Liver (tissue), 9 donors: ENCODE measurements around the gene NARS2. TPM values are rescaled to one million over a fixed set of nuclear protein-coding genes. Genes with fewer than 3 reads are reported as not detected.

ENCODE experiments used
- DNase-seq: peaks from one replicate; pipeline ENCODE4 v3.0.0-alpha.2; 2017; ENCODE audit warnings: low spot score
- H3K27ac ChIP-seq, 2 donors: one replicate each; pipeline ENCODE4 v1.7.0; 2013; ENCODE audit warnings: inconsistent platforms in 2 of 2, low read length in 2 of 2, control low read depth in 1 of 2, low read depth in 1 of 2, mild to moderate bottlenecking in 1 of 2
- H3K27me3 ChIP-seq, 4 donors: one replicate each; pipeline versions ENCODE4 v1.6.1 to v1.7.0; 2013; ENCODE audit warnings: low read length in 3 of 4, inconsistent platforms in 1 of 4, mild to moderate bottlenecking in 1 of 4, moderate library complexity in 1 of 4; ENCODE audit not compliant: control insufficient read depth in 4 of 4, insufficient read depth in 4 of 4
- H3K36me3 ChIP-seq, 4 donors: one replicate each; pipeline versions ENCODE4 v1.6.1 to v1.7.0; 2013; ENCODE audit warnings: low read length in 3 of 4, mild to moderate bottlenecking in 3 of 4, low read depth in 1 of 4, moderate library complexity in 1 of 4; ENCODE audit not compliant: control insufficient read depth in 4 of 4, insufficient read depth in 3 of 4
- H3K4me1 ChIP-seq, 4 donors: one replicate each; pipeline versions ENCODE4 v1.6.1 to v1.7.0; 2013; ENCODE audit warnings: low read length in 3 of 4, mild to moderate bottlenecking in 3 of 4, moderate library complexity in 1 of 4; ENCODE audit not compliant: control insufficient read depth in 4 of 4, insufficient read depth in 4 of 4
- H3K4me3 ChIP-seq, 3 donors: one replicate each; pipeline versions ENCODE4 v1.6.1 to v1.7.0; 2013; ENCODE audit warnings: low read length in 3 of 3, control low read depth in 1 of 3, low read depth in 1 of 3, mild to moderate bottlenecking in 1 of 3
- H3K9ac ChIP-seq, 2 donors: one replicate each; pipeline ENCODE4 v1.7.0; 2013; ENCODE audit warnings: low read length in 2 of 2, mild to moderate bottlenecking in 2 of 2, moderate library complexity in 2 of 2, control low read depth in 1 of 2, low read depth in 1 of 2
- H3K9me3 ChIP-seq, 4 donors: one replicate each; pipeline versions ENCODE4 v1.6.1 to v1.7.0; 2013; ENCODE audit warnings: low read length in 3 of 4; ENCODE audit not compliant: control insufficient read depth in 4 of 4
- ATF3 ChIP-seq: IDR thresholded peaks from 2 replicates; pipeline ENCODE4 v1.6.1; 2016; ENCODE audit warnings: antibody characterized with exemption
- EGR1 ChIP-seq, 2 donors: IDR thresholded peaks; 2 replicates each; pipeline ENCODE4 v1.6.1; 2016 to 2018; ENCODE audit warnings: antibody characterized with exemption in 2 of 2, low read depth in 2 of 2
- FOXA1 ChIP-seq: IDR thresholded peaks from 2 replicates; pipeline ENCODE4 v1.6.1; 2016; ENCODE audit warnings: antibody characterized with exemption
- FOXA2 ChIP-seq: IDR thresholded peaks from 2 replicates; pipeline ENCODE4 v1.6.1; 2016; ENCODE audit warnings: antibody characterized with exemption
- GABPA ChIP-seq, 2 donors: IDR thresholded peaks in 1 of 2; conservative IDR thresholded peaks in 1 of 2; 2 replicates each; pipeline ENCODE4 v1.6.1; 2016; ENCODE audit warnings: antibody characterized with exemption in 2 of 2, mild to moderate bottlenecking in 1 of 2, moderate library complexity in 1 of 2
- HNF4A ChIP-seq, 2 donors: conservative IDR thresholded peaks; 2 replicates each; pipeline ENCODE4 v1.6.1; 2016; ENCODE audit warnings: antibody characterized with exemption in 2 of 2, mild to moderate bottlenecking in 2 of 2
- HNF4G ChIP-seq: IDR thresholded peaks from 2 replicates; pipeline ENCODE4 v1.6.1; 2016; ENCODE audit warnings: antibody characterized with exemption
- JUND ChIP-seq, 2 donors: IDR thresholded peaks; 2 replicates each; pipeline ENCODE4 v1.6.1; 2016; ENCODE audit warnings: antibody characterized with exemption in 2 of 2
- MAX ChIP-seq: IDR thresholded peaks from 2 replicates; pipeline ENCODE4 v1.6.1; 2016; ENCODE audit warnings: antibody characterized with exemption
- NR2F2 ChIP-seq: IDR thresholded peaks from 2 replicates; pipeline ENCODE4 v1.6.1; 2016; ENCODE audit warnings: antibody characterized with exemption
- RAD21 ChIP-seq, 2 donors: IDR thresholded peaks; 2 replicates each; pipeline ENCODE4 v1.6.1; 2016; ENCODE audit warnings: antibody characterized with exemption in 2 of 2, mild to moderate bottlenecking in 2 of 2
- REST ChIP-seq: IDR thresholded peaks from 2 replicates; pipeline ENCODE4 v1.6.1; 2016; ENCODE audit warnings: antibody characterized with exemption, mild to moderate bottlenecking
- RXRA ChIP-seq, 2 donors: IDR thresholded peaks; 2 replicates each; pipeline ENCODE4 v1.6.1; 2017 to 2018; ENCODE audit warnings: antibody characterized with exemption in 2 of 2, mild to moderate bottlenecking in 1 of 2
- SP1 ChIP-seq: IDR thresholded peaks from 2 replicates; pipeline ENCODE4 v1.6.1; 2018; ENCODE audit warnings: antibody characterized with exemption, mild to moderate bottlenecking
- TAF1 ChIP-seq: conservative IDR thresholded peaks from 2 replicates; pipeline ENCODE4 v1.6.1; 2016; ENCODE audit warnings: antibody characterized with exemption, mild to moderate bottlenecking
- YY1 ChIP-seq: IDR thresholded peaks from 2 replicates; pipeline ENCODE4 v1.6.1; 2016; ENCODE audit warnings: antibody characterized with exemption, mild to moderate bottlenecking
- WGBS: extraction: QIAGEN DNeasy Blood & Tissue Kit; methylation state at CpG from one replicate; pipeline ENCODE4 v1.1.7; 2013; 5-methylcytosine and 5-hydroxymethylcytosine counted together
- polyA plus RNA-seq, 2 donors: library from polyadenylated mRNA; stranded (reverse) in 1 of 2; unstranded in 1 of 2; fragments of 200-250 nt in 1 of 2; fragments of >200 nt in 1 of 2; fragmentation: Nextera tagmentation in 1 of 2; extraction: Ambion mirVana in 1 of 2; gene quantifications; one replicate each; pipeline versions ENCODE4 v1.2.1 to v1.2.3, GENCODE V29; 2013 to 2015
- total RNA-seq, 2 donors: library from RNA; depleted of rRNA; stranded (reverse); fragments of >200 nt; gene quantifications; one replicate each; pipeline ENCODE4 v1.2.3, GENCODE V29; 2014
- TF ChIP-seq, protein P1 (sequence below): fragments of 150-350 bp; IDR thresholded peaks from 2 replicates; pipeline ENCODE4 v1.5.1; 2017; ENCODE audit warnings: improper control_type of control experiment, low read depth, low read length; ENCODE audit not compliant: missing input control
- TF ChIP-seq, protein P2 (sequence below): IDR thresholded peaks from 2 replicates; pipeline ENCODE4 v1.6.1; 2016; ENCODE audit warnings: antibody characterized with exemption
- donor health status: healthy.
- donor health status: healthy.
- donor health status: healthy.
- donor health status: healthy.
- donor health status: healthy.

NARS2 gene
- total and polyA plus RNA-seq, 4 donors = 10.4 to 19.4 (median 11.8) TPM

DNA sequence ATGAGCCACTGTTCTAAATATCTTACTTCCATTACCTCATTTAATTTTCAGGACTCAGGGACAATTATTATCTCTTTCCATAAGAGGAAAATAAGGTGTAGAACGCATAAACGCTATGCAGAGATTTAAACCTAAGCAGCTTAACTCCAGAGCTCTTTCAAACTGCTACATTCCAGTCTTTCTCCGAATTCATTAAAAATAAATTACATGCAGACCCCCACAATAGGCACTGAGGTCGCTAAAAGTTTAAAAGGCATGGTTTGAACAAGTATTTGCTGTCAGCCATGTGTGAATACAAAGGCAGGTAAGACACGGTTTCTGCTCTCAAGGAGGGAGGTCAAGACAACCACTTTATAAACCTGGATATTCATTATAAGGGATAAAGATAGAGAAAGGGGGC is 983 bp downstream of the NARS2 start:
- H3K36me3 ChIP-seq = peaks cover 0 to 8% (median 5%) of the 10 kb centered on the region in 4 donors
- no peak overlapping the region for H3K27ac ChIP-seq
- no peak for DNase-seq
- H3K9me3 ChIP-seq = no peaks in the 10 kb centered on the region
- no peak for TF ChIP-seq ATF3
- no peak for TF ChIP-seq RAD21 (IDR thresholded peaks at IDR 0.05)
- no peak for TF ChIP-seq JUND (IDR thresholded peaks at IDR 0.05)
- no peaks in the 10 kb centered on the region for H3K27me3 ChIP-seq
- H3K9ac ChIP-seq = peak overlapping the region; percentile 23 to 79
- WGBS = 10% methylated on average over 5 of the region's 5 CpGs
- peaks cover 0 to 13% (median 2%) of the 10 kb centered on the region in 4 donors for H3K4me1 ChIP-seq
- H3K4me3 ChIP-seq = peak overlapping the region; percentile 67 to 80 (median 70)

- H3K4me3 ChIP-seq = peak overlapping the region in 1 of 3 donors; percentile 67
- peaks cover 0 to 13% (median 2%) of the 10 kb centered on the region in 4 donors for H3K4me1 ChIP-seq
- no peak for DNase-seq
- TF ChIP-seq YY1 (no peak), HNF4G (no peak)
- no peak overlapping the region for H3K27ac ChIP-seq
- H3K9ac ChIP-seq = no peak overlapping the region
- H3K9me3 ChIP-seq = no peaks in the 10 kb centered on the region
- H3K27me3 ChIP-seq = no peaks in the 10 kb centered on the region
- H3K36me3 ChIP-seq = peaks cover 0 to 9% (median 6%) of the 10 kb centered on the region in 4 donors
- WGBS = 65% methylated on average over 3 of the region's 3 CpGs
These were observed 1.4 kb downstream of the NARS2 start for GRCh38 chr11:78573271-78573670.

- DNase-seq = no peak
- Histone ChIP-seq H3K36me3 (peaks cover 0 to 16% (median 6%) of the 10 kb centered on the region in 4 donors), H3K9ac (no peak overlapping the region), H3K4me1 (peaks cover 0 to 13% (median 2%) of the 10 kb centered on the region in 4 donors), H3K9me3 (no peaks in the 10 kb centered on the region), H3K27me3 (no peaks in the 10 kb centered on the region), H3K4me3 (no peak overlapping the region), H3K27ac (no peak overlapping the region)
- TF ChIP-seq REST (no peak), FOXA2 (no peak), ATF3 (no peak), GABPA (IDR thresholded peaks at IDR 0.05 in 1 of 2, conservative IDR thresholded peaks at IDR 0.05 in 1 of 2) (no peak), YY1 (no peak), NR2F2 (no peak), TAF1 (no peak), JUND (IDR thresholded peaks at IDR 0.05) (no peak), EGR1 (IDR thresholded peaks at IDR 0.05; ENCODE audit: low read depth in 2 of 2) (no peak), SP1 (no peak), FOXA1 (no peak), RAD21 (IDR thresholded peaks at IDR 0.05) (no peak), HNF4G (no peak), RXRA (IDR thresholded peaks at IDR 0.05) (no peak), MAX (no peak), HNF4A (conservative IDR thresholded peaks at IDR 0.05) (no peak)
- TF ChIP-seq, protein P1, sequence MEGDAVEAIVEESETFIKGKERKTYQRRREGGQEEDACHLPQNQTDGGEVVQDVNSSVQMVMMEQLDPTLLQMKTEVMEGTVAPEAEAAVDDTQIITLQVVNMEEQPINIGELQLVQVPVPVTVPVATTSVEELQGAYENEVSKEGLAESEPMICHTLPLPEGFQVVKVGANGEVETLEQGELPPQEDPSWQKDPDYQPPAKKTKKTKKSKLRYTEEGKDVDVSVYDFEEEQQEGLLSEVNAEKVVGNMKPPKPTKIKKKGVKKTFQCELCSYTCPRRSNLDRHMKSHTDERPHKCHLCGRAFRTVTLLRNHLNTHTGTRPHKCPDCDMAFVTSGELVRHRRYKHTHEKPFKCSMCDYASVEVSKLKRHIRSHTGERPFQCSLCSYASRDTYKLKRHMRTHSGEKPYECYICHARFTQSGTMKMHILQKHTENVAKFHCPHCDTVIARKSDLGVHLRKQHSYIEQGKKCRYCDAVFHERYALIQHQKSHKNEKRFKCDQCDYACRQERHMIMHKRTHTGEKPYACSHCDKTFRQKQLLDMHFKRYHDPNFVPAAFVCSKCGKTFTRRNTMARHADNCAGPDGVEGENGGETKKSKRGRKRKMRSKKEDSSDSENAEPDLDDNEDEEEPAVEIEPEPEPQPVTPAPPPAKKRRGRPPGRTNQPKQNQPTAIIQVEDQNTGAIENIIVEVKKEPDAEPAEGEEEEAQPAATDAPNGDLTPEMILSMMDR = no peak
- TF ChIP-seq, protein P2, sequence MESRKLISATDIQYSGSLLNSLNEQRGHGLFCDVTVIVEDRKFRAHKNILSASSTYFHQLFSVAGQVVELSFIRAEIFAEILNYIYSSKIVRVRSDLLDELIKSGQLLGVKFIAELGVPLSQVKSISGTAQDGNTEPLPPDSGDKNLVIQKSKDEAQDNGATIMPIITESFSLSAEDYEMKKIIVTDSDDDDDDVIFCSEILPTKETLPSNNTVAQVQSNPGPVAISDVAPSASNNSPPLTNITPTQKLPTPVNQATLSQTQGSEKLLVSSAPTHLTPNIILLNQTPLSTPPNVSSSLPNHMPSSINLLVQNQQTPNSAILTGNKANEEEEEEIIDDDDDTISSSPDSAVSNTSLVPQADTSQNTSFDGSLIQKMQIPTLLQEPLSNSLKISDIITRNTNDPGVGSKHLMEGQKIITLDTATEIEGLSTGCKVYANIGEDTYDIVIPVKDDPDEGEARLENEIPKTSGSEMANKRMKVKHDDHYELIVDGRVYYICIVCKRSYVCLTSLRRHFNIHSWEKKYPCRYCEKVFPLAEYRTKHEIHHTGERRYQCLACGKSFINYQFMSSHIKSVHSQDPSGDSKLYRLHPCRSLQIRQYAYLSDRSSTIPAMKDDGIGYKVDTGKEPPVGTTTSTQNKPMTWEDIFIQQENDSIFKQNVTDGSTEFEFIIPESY = no peak
- WGBS = 87% methylated on average over 4 of the region's 4 CpGs
These were observed 2.3 kb downstream of the NARS2 start for GRCh38 chr11:78572394-78572793.
